ENCODE measurements around the gene SLC35F1.
"Not testable (repeated sequence)": the region's sequence is repeated elsewhere in the genome, so short reads cannot be mapped to it uniquely, and the experiment has no call there.

SLC35F1 gene

GRCh38 chr6:117927866-117928265 lies 20.8 kb downstream of the SLC35F1 start:
- DNase-seq (ENCODE audit: low read depth in 2 of 2), result no peak

DNA sequence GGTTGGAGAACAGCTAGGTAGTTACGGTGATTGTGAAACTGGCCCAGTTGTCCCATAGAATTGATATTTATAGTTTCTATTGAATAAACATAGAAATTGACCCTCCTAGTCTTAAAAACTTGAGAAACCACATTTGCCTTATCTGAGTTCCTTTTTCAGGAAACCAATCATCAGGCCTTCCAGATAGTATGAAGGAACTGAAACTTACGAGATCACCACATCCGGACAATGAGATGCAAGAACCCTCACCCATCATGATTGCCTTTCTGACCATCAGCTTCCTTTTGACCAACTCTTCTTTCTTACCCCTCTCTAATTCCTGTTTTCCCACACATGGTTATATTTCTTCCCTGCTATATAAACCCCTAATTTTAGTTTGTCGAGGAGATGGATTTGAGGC lies 21.8 kb downstream of the SLC35F1 start:
- DNase-seq (ENCODE audit: low read depth in 2 of 2), result no peak

DNA sequence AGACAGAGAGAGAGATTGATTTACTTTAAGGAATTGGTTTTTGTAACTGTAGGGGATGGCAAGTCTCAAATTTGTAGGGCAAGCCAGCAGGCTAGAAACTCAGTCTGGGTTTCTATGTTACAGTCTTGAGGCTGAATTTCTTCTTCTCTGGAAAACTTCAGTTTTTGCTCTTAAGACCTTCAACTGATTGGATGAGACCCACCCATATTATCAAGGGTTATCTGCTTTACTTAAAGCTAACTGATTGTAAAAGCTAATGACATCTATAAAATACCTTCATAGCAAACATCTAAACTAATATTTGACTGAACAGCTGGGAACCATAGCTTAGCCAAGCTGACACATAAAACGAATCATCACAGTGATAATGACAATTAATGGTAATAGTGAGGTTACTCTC lies 22.4 kb downstream of the SLC35F1 start:
- DNase-seq (ENCODE audit: low read depth in 2 of 2), result no peak

- DNase-seq (ENCODE audit: low read depth in 2 of 2), result no peak
Observed at GRCh38 chr6:117930645-117931044, 23.6 kb downstream of the SLC35F1 start.

DNA sequence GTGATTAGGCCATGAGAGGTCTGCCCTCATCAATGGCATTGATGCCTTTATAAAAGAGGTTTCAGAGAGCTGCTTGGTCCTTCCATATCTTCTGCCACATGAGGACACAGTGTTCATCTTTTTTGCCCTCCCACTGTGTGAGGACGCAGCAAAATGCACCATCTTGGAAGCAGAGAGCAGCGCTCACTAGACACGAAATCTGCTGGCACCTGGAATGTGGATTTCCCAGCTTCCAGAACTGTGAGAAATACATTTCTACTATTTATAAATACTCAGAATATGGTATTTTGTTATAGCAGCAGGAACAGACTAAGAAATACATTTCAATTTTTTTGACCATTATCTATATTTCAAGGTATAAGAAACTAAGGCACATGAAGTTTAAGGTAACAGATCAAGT lies 24.9 kb downstream of the SLC35F1 start:
- DNase-seq (ENCODE audit: low read depth in 2 of 2), result no peak

DNA sequence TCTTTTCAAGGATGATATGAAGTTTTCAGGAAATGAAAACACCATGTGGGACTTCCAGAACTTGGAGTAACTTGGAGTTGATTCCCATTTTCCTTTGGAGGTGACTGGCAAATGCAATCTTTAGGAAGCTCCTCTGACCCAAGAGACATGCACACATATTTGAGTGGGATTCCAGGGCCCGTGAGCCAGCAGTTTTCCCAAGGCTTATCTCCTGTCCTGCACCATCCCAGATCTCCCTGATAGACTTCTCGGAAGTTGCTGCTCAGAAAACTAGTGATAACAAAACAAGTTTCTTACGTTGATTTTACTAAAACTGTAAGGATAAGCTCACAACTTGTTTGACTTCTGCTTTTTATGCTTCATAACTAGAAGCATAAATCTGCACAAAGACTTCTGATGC lies 25.6 kb downstream of the SLC35F1 start:
- DNase-seq (ENCODE audit: low read depth in 2 of 2), result no peak

DNA sequence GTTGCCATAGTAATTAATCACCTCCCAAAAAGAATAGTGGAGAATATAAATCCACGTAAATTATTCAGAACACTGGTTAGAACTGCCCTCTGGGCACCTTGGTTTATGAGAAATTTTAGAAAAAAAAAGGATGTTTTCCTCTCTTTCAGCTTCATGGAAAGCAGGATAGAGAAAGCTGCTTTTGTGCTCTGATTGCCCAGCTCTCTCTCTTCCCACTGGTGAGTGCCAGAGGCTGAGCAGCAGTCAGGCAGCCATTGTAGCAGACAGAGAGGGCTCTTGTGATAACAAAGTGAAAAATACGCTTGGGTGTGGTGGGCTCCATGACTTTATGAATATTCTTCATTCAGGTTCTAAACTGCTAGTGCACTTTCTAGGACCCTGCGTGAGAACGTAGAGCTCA lies 26.4 kb downstream of the SLC35F1 start:
- DNase-seq (ENCODE audit: low read depth in 2 of 2), result no peak

DNA sequence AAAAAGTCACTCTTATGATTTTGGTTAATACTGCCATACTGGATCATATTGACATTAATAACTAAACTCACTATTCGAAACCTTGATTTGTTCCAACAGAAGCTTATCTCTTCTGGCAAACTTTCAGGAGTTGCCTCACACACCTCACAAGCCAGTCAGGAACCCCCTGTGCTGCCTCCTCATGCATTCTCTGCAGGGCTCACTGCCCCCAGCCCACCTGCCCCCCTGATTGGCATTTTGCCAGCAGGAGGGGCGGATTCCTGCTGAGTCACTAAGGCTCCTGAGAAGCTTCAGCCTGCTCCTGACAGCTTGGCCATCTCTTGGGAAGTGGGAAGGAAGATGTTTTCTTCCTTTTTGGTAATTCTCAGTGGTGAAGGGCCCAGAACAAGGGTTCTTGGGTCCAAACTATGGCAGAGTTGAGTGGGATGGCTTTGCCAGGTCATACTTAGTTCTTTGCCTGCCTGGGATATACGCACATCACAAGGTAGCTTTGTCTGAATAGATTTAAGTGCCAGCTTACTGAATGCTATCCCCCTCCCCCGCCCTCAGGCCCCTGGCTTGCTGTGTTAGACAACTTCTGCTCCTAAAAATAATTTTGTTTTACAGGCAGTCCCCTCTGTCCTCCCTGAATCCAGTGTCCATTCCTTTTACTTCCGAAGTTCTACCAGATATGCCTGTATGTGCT lies 31.4 kb downstream of the SLC35F1 start:
- no peak for DNase-seq (ENCODE audit: low read depth in 2 of 2)

- DNase-seq (ENCODE audit: low read depth in 2 of 2), result no peak
Observed at GRCh38 chr6:117947234-117947633, 40.2 kb downstream of the SLC35F1 start.

GRCh38 chr6:117951783-117952182 lies 44.7 kb downstream of the SLC35F1 start:
- no peak for DNase-seq (ENCODE audit: low read depth in 2 of 2)

DNA sequence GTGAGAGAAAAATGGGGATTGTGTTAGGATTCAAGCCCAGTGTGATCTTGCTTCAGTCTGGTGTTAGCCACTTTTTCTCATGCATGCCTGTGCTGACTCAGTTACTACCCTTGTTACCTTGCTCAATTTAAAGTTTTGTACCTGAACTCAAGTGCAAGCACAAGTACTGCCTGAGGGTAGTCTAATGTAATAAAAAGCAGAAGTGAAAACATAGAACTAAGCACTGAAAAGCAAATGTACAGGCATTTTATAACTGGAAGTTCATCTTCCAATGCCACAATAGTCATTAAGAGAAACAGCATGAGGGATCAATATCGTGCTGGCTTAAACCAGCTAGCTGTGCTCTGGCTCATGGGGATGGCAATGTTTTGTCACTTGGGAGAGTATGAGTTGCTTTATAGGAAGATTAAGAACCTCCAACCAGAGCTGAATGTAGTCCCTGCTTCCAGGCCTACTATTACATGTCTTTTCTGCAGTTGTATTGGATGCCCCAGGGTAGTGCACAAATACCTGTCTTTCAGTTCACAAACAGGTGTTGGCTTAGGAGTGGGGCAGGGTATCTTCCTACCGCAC lies 48.7 kb downstream of the SLC35F1 start:
- no peak for DNase-seq (ENCODE audit: low read depth in 2 of 2)

- no peak for DNase-seq (ENCODE audit: low read depth in 2 of 2)
Observed at GRCh38 chr6:117956386-117956785, 49.3 kb downstream of the SLC35F1 start.

DNA sequence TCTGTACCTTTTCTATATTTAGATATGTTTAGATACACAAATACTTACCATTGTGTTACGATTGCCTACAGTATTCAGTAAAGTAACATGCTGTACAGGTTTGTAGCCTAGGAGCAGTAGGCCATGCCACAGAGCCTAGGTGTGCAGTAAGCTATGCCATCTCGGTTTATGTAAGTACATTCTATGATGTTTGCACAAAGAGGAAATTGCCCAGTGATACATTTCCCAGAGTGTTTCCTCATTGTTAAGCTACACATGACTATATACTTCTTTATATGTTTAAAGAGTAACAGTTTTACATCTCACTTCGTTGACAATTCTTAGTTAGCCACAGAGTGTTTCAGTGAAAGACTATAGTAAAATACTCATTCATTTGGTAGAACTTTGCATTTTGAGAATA lies 51.5 kb downstream of the SLC35F1 start:
- no peak for DNase-seq (ENCODE audit: low read depth in 2 of 2)

DNA sequence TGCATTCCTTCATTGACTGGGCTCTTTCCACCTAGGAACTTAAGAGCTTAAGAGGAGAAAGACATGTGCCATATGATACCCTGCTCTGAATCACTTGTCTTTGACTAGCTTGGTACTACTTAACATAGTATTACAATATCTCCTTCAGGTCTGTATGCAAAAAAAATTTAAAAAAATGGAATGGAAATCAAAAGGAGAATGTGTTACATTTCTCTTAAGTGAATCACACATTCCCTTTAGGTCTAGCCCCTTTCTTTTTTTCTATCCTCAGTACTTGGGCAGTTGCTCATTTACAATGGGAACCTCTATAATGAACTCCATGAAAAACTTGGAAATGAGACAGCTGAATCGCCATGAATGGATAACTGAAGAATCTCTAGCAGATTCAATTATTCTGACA lies 53.8 kb downstream of the SLC35F1 start:
- no peak for DNase-seq (ENCODE audit: low read depth in 2 of 2)

DNA sequence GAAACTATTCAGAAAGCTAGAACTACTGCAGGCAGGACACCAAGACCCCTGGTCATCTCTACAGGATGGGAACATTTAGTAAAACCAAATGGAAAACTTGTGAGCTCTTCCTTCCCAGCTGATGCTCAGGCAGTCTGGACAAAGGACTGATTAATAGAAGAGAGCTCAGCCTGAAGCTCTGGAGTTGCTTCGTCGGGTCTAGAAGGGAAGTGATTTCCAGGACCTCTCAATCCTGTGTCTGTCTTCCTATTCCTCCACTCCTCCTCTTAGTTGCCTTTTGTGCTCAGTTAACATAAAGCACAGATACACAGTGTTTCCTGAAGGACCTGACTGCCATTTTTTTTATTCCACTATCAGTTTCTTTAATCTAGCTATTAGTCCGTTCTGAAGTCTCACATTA lies 54.2 kb downstream of the SLC35F1 start:
- no peak for DNase-seq (ENCODE audit: low read depth in 2 of 2)

DNA sequence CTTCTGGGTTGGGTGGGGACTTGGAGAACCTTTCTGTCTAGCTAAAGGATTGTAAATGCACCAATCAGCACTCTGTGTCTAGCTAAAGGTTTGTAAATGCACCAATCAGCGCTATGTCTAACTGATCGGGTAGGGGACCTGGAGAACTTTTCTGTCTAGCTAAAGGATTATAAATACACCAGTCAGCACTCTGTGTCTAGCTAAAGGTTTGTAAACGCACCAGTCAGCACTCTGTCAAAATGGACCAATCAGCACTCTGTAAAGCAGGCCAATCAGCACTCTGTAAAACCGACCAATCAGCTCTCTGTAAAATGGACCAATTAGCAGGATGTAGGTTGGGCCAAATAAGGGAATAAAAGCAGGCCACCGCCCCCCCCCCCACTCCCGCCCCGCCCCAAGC lies 58.7 kb downstream of the SLC35F1 start:
- not testable (repeated sequence) for DNase-seq (ENCODE audit: low read depth in 2 of 2)

- DNase-seq (ENCODE audit: low read depth in 2 of 2), result no peak
Observed at GRCh38 chr6:117971637-117972036, 64.6 kb downstream of the SLC35F1 start.

DNA sequence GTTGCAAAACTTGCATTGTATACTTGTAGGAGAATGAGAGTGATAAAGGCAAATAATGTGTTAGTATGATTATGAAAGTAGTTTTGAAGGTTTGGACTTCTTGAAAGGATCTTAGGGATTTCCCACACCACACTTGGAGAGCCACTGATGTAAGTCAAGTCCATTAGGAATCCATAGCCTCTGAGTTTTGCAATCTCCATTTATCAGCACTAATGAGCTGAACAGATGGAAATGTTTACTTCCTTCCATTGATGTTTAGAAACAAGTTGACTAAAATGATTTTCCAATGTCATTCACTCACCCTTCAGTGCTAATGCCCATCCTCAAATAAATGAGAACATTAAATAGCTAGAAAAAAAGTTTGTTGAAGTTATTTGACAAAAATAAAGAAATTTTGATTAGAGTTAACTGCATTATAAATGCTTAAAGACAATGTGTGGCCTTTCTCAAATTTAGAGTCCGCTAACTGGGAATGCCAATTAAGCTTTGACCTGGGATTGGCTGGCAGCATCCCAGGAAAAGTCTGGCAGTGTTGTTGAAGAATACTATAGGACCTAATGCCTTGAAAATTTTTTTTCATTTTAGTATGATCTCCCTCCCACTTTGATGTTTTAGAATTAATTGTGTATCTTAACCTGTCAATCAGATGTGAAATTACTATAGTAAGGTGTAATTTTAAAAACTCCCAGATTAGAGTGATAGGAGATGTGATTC lies 68.0 kb downstream of the SLC35F1 start:
- DNase-seq (ENCODE audit: low read depth in 2 of 2), result no peak

- DNase-seq (ENCODE audit: low read depth in 2 of 2), result no peak
Observed at GRCh38 chr6:117976030-117976651, 69.1 kb downstream of the SLC35F1 start.

DNA sequence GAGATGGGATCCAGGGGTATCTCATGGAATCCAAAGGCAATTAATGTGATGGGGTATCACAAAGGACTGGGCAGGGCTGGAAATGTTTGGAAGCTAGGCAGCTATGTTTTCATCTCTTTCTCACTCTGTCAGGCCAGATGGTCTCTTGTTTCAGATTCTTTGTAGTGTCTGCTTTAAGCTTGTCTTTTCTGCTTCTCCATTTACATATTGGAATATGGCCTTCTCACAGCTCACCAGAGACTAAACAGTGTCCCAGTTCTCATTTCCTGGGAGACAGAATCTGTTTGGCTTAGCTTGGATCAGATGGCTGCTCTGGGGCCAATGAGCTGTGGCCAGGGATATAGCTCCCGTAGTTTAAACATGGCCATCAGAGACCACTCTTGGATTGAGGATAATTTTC lies 78.9 kb downstream of the SLC35F1 start:
- DNase-seq (ENCODE audit: low read depth in 2 of 2), result no peak

- DNase-seq (ENCODE audit: low read depth in 2 of 2), result no peak
Observed at GRCh38 chr6:117986396-117986795, 79.3 kb downstream of the SLC35F1 start.

DNA sequence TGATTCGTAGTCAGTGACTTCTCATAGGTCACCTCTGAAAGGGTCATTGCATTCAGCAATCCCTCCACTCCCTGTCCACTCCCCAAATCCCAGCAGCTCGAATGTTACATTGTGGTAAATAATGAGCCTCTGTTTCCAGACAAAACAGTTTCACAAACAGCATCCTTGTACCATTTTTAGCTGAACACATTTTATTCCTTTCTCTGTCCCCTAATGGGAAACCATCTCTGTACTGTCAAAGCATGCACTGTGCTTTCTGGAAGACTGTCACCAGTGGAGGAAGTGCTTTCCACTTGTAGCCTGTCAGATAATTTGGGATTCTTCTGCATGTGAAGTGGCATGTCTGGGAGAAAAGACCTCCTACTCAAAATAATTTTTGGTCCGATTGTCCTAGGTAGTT lies 82.0 kb downstream of the SLC35F1 start:
- no peak for DNase-seq (ENCODE audit: low read depth in 2 of 2)

DNA sequence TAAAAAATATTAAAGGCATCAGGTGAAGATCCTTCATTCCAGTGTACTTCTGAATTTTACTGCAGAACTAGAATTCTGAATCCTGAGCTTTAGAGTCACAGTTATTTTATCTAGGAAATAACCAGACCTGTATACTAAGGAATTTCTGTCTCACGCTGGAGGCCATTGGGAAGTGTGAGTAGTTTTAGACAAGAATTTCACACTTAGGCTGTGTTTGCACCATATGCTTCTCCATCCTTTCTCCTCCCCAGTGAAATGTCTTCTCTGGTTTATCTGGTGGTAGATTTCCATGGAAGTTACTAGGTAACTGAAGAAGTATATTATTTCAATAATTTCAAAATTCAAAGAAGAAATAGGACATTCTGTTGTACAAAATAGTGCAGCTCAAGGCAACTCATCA lies 83.1 kb downstream of the SLC35F1 start:
- DNase-seq (ENCODE audit: low read depth in 2 of 2), result no peak

All from activated CD8-positive, alpha-beta memory T cell treated with anti-CD3 and anti-CD28 coated beads for 4 hours (primary cell).